Esophagus (tissue), 2 donors: Measurements from ENCODE around the gene MAD2L1. TPM values are rescaled to one million over a fixed set of nuclear protein-coding genes. Genes with fewer than 3 reads are reported as not detected.

Experiments
- H3K27ac ChIP-seq, 2 donors: one replicate each; pipeline ENCODE4 v1.5.1; 2013; ENCODE audit warnings: low read depth in 2 of 2, mild to moderate bottlenecking in 2 of 2, inconsistent platforms in 1 of 2, low read length in 1 of 2, moderate library complexity in 1 of 2
- H3K27me3 ChIP-seq, 2 donors: one replicate each; pipeline ENCODE4 v1.6.1; 2013; ENCODE audit warnings: low read length in 2 of 2, control low read depth in 1 of 2, mild to moderate bottlenecking in 1 of 2; ENCODE audit not compliant: insufficient read depth in 2 of 2, control insufficient read depth in 1 of 2
- H3K36me3 ChIP-seq, 2 donors: one replicate each; pipeline ENCODE4 v1.6.1; 2013; ENCODE audit warnings: low read length in 1 of 2; ENCODE audit not compliant: control insufficient read depth in 2 of 2, insufficient read depth in 2 of 2
- H3K4me1 ChIP-seq, 2 donors: one replicate each; pipeline ENCODE4 v1.6.1; 2013; ENCODE audit warnings: low read length in 1 of 2; ENCODE audit not compliant: control insufficient read depth in 2 of 2, insufficient read depth in 2 of 2
- H3K4me3 ChIP-seq, 2 donors: one replicate each; pipeline ENCODE4 v1.5.1; 2013; ENCODE audit warnings: low read length in 2 of 2, mild to moderate bottlenecking in 2 of 2, low read depth in 1 of 2, moderate library complexity in 1 of 2
- H3K9me3 ChIP-seq, 2 donors: one replicate each; pipeline ENCODE4 v1.6.1; 2013; ENCODE audit warnings: mild to moderate bottlenecking in 2 of 2, low read depth in 1 of 2, low read length in 1 of 2, moderate library complexity in 1 of 2; ENCODE audit not compliant: control insufficient read depth in 2 of 2, insufficient read depth in 1 of 2
- WGBS, 2 donors: extraction: QIAGEN DNeasy Blood & Tissue Kit; methylation state at CpG; one replicate each; pipeline ENCODE4 v1.1.7; 2013; 5-methylcytosine and 5-hydroxymethylcytosine counted together
- polyA plus RNA-seq, 2 donors: library from polyadenylated mRNA; stranded (reverse); fragments of 200-250 nt; gene quantifications; one replicate each; pipeline ENCODE4 v1.2.3, GENCODE V29; 2013
- donor health status: healthy with polysubstance abuse.
- donor health status: Bipolar disorder and iron deficiency.

The MAD2L1 gene
- polyA plus RNA-seq, 2 donors: 5.2 to 16.5 TPM

DNA sequence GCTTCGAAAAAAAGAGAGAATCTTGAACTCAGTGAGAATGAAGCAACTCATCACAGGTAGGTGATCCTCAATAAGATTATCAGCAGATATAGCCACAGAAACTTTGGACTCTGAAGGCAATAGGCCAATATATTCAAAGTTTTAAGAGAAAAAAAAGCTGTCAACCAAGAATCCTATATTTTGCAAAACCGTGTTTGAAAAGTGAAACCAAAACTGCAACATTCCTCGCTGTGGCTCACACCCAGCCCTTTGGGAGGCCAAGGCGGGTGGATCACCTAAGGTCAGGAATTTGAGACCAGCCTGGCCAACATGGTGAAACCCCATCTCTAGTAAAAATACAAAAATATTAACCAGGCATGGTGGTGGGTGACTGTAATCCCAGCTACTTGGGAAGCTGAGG lies 22.8 kb downstream of the MAD2L1 start:
- Histone ChIP-seq H3K27ac (no peak overlapping the region), H3K27me3 (no peaks in the 10 kb centered on the region), H3K36me3 (no peaks in the 10 kb centered on the region), H3K9me3 (no peaks in the 10 kb centered on the region), H3K4me1 (no peaks in the 10 kb centered on the region), H3K4me3 (no peak overlapping the region)
- 84 to 88% methylated on average over 4 of the region's 4 CpGs for WGBS, 2 donors

DNA sequence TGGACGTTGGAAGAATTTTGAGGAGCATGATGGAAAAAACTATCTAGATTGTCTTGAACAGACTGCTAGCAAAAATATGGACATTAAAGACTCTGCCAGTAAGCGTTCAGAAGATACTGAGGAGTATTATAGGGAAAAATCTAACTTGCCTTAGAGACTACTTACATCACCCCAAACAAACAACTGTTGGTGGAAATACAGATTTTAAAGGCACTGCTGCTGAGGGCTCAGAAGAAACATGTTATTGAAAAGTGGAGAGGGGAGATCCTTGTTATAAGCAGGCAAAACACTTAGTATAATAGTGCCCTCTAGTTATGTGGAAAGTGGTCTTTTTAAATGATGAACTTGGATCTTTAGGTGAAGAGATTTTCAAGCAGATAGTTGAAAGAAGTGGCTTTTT lies 29.2 kb downstream of the MAD2L1 start:
- no peaks in the 10 kb centered on the region for H3K36me3 ChIP-seq
- no peaks in the 10 kb centered on the region for H3K4me1 ChIP-seq
- H3K9me3 ChIP-seq: no peaks in the 10 kb centered on the region
- no peak overlapping the region for H3K27ac ChIP-seq
- 73 to 78% methylated on average over 2 of the region's 2 CpGs for WGBS, 2 donors
- H3K4me3 ChIP-seq: no peak overlapping the region
- no peaks in the 10 kb centered on the region for H3K27me3 ChIP-seq

DNA sequence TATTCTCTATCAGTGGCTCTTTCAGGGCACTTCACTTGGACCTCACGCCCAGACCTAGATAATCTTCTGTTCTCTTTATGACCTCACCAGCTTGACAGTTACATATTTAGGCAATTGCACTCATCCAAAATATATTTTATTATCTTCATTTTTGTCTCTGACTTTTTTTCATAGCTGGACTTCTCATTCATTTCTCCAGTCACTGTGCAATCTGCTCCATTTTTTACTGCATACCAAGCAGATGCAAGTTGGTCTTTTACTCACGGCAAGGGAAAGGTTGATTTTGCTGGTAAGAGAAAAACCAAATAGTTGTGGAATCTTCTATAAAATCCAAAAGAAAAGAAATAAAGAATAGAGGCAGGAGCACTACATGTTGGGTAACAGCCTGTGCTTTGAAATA lies 31.7 kb downstream of the MAD2L1 start:
- H3K9me3 ChIP-seq: no peaks in the 10 kb centered on the region
- H3K4me1 ChIP-seq: no peaks in the 10 kb centered on the region
- no peaks in the 10 kb centered on the region for H3K36me3 ChIP-seq
- H3K27me3 ChIP-seq: no peaks in the 10 kb centered on the region
- H3K27ac ChIP-seq: no peak overlapping the region
- 58 to 59% methylated on average over 2 of the region's 2 CpGs for WGBS, 2 donors
- H3K4me3 ChIP-seq: no peak overlapping the region

DNA sequence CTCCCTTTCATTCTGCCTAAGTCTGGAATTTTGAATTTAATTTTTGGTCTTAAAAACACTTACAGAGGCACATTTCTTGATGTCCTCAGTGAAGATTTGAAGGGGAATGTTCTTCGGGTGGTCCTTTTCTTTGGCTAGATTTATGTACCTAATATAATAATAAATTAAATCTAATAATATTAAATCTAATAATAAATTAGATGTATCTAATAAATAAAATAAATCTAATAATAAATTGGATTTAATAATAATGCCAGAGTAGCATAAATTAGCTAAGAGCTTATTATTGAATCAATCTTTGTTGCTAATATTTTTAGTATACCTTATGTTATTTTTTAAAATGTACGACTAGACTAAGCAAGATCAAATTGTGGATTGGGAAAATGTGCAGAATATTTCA lies 39.8 kb downstream of the MAD2L1 start:
- WGBS, 2 donors: 73 to 90% methylated on average over 2 of the region's 2 CpGs
- Histone ChIP-seq H3K4me1 (no peaks in the 10 kb centered on the region), H3K9me3 (no peaks in the 10 kb centered on the region), H3K36me3 (no peaks in the 10 kb centered on the region), H3K4me3 (no peak overlapping the region), H3K27ac (no peak overlapping the region), H3K27me3 (no peaks in the 10 kb centered on the region)

DNA sequence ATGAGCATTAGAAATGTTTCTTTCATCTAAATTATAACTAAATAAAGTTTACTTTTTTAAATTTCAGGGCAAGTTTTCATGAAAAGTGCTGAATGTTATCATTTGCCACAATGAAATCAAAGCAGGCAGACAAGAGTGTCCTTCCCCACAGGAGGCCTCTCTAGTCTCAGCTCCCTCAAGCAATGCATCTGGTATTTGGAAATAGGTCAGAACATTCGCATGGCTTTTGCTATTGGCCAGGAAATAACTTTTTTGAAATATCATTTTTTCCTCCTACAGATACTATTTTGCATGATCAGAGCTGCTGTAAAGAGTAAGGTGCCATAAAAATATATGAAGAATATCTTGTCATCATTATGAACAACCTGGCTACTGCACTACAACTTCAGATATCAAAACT lies 41.1 kb downstream of the MAD2L1 start:
- H3K9me3 ChIP-seq: no peaks in the 10 kb centered on the region
- H3K27me3 ChIP-seq: no peaks in the 10 kb centered on the region
- no peaks in the 10 kb centered on the region for H3K36me3 ChIP-seq
- WGBS, 2 donors: 51 to 62% methylated on average over 1 of the region's 1 CpG
- H3K4me3 ChIP-seq: no peak overlapping the region
- no peaks in the 10 kb centered on the region for H3K4me1 ChIP-seq
- no peak overlapping the region for H3K27ac ChIP-seq

DNA sequence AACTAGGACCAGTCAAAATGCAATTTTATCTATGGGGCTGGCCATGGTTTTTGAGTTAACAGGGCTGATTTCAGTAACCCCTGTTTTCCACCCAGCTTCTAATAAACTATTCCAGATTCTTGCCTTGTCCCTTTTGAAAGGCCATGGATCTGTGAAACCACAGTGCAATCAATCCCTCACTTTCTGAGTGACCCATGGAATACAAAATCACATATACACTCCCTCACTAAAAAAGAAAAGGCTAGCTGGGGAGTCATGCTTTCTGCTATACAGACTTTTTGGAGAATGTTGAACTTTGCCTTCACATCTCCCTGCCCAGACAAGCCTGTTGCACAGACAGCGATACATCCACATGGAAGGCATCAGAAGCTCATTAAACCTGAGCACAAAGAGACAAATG lies 47.9 kb downstream of the MAD2L1 start:
- WGBS, 2 donors: 75 to 92% methylated on average over 1 of the region's 1 CpG
- Histone ChIP-seq H3K36me3 (no peaks in the 10 kb centered on the region), H3K27ac (no peak overlapping the region), H3K27me3 (no peaks in the 10 kb centered on the region), H3K4me3 (no peak overlapping the region), H3K4me1 (no peaks in the 10 kb centered on the region), H3K9me3 (no peaks in the 10 kb centered on the region)

DNA sequence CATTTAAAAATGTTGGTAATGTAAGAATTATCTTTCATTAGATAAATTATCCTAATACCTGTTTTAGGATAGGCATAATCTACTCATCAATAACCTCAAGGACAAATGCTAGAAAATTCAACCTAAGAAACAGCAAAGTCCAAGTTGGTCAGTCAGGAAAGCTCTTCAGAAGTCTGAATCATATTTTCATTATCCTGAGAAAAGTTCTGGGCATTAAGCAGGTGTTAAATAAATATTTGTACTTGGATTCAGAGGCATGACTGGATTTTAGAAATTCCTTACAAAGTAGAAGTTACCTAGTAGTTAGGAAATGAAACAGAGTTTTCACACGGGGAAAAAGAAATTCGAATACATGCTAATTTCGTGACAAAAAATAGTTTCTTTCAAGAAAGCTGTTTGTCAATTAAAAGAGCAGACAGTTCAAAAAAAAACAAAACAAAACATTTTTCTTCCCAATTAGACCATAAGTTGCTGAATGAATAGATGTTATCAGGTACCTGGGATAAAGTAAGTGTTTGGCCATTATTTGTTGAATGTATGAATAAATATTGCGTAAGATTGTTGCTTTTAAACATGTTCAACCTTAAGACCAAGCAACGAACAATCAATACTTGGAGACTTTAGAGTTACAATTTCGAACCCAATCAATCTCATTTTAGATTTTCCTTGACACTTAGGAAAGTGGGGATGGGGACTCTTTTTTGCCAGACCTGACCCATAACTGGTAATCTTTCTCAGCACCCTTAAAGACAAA lies 48.5 kb downstream of the MAD2L1 start:
- no peaks in the 10 kb centered on the region for H3K27me3 ChIP-seq

DNA sequence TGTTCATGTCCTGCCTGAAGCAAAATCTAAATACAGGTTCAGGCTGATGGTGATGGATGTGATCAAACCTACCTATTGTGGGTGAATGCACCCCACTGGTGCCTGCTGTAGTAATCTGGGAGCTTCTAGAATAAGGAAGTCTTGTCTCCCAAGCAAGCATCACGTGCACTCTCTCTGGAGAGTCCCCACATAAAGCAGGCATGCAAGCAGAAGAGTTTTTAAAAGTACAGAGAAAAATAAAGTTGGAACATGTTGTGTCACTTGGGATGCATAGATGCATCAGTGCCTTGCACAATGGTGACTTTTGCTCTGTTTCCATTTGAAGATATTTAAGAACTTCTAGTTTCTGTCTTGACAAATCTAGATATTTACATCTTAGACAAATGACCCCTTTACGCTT lies 54.9 kb downstream of the MAD2L1 start:
- Histone ChIP-seq H3K27ac (no peak overlapping the region), H3K36me3 (no peaks in the 10 kb centered on the region), H3K27me3 (no peaks in the 10 kb centered on the region), H3K4me3 (no peak overlapping the region), H3K4me1 (no peaks in the 10 kb centered on the region), H3K9me3 (no peaks in the 10 kb centered on the region)
- 50 to 77% methylated on average over 2 of the region's 2 CpGs for WGBS, 2 donors

More for the DNA sequence above, 48.5 kb downstream of the MAD2L1 start:
- WGBS, 2 donors: 65 to 68% methylated on average over 6 of the region's 6 CpGs
- Histone ChIP-seq H3K27ac (no peak overlapping the region), H3K4me3 (no peak overlapping the region), H3K4me1 (no peaks in the 10 kb centered on the region), H3K9me3 (no peaks in the 10 kb centered on the region), H3K36me3 (no peaks in the 10 kb centered on the region)

DNA sequence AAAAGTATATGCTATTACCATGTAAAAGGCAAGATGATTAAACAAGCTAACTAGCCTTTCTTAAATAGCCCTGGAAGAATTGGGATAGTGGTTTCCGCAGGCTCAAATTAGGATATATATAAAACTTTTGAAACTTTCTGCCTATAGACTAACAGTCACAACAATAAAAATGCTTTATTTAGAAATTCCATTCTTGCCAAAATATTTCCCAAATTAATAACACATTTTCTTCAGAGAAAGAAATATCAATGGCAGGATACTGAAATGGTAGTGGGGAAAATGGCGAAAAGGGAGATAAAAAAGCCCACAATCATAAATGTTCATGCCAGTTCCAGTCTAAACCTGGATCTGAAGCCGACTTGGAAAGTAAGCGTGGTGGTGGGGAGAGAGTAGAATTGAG lies 56.0 kb downstream of the MAD2L1 start:
- H3K4me1 ChIP-seq: no peaks in the 10 kb centered on the region
- H3K9me3 ChIP-seq: peaks cover 0 to 2% of the 10 kb centered on the region in 2 donors
- no peaks in the 10 kb centered on the region for H3K27me3 ChIP-seq
- H3K4me3 ChIP-seq: no peak overlapping the region
- no peaks in the 10 kb centered on the region for H3K36me3 ChIP-seq
- H3K27ac ChIP-seq: no peak overlapping the region
- WGBS, 2 donors: 90 to 93% methylated on average over 4 of the region's 4 CpGs

DNA sequence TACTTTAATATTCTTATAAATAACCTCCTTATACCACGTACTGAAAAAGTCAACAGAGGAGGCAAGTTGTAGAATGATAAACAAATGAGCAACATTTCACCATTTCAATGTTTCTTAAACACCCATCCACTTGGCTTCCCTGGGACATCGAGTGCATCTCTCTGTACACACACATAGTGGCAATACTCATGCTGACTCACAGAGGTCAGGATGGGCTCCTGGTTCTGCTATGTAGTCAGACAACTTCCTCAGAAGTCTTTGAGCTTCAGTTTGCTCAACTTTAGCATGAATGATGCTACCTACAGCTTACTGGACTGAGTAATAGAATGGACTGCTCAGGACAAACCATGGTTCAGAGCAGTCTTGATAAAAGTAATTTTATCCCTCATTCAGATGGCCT lies 56.9 kb downstream of the MAD2L1 start:
- H3K27ac ChIP-seq: no peak overlapping the region
- H3K36me3 ChIP-seq: no peaks in the 10 kb centered on the region
- no peaks in the 10 kb centered on the region for H3K27me3 ChIP-seq
- H3K4me3 ChIP-seq: no peak overlapping the region
- peaks cover 0 to 2% of the 10 kb centered on the region in 2 donors for H3K9me3 ChIP-seq
- WGBS, 2 donors: 58 to 63% methylated on average over 2 of the region's 2 CpGs
- no peaks in the 10 kb centered on the region for H3K4me1 ChIP-seq
